Stimulated activated CD4-positive, alpha-beta T cell treated with anti-CD3 and anti-CD28 coated beads, Interleukin-4, amount 100 ng/mL, for 1 hour (primary cell): ENCODE measurements around the gene SLC5A2.
"Not testable (repeated sequence)": the region's sequence is repeated elsewhere in the genome, so short reads cannot be mapped to it uniquely, and the experiment has no call there.

ENCODE experiments used
- DNase-seq: peaks from one replicate; pipeline ENCODE4 v3.0.0-alpha.2; 2020

SLC5A2 gene

DNA sequence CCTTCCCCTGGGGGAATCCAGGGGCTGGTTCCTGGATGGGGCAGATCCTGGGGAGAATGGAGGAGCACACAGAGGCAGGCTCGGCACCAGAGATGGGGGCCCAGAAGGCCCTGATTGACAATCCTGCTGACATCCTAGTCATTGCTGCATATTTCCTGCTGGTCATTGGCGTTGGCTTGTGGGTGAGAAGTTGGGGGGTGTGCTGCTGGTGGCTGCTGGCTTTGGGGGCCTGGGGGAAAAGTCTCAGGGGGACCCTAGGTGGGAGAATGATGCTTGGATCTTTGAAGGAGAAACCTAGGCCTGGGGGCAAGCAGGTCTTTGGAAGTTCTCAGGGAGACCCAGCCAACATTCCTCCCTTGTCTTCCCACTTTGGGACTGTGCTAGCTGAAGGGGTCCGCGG is at the start of gene SLC5A2:
Gene SLC5A2 (plus strand): TSS at position 43 of the 400 bp plus-strand sequence. CDS start 14 bp downstream, at position 57.
- no peak for DNase-seq

DNA sequence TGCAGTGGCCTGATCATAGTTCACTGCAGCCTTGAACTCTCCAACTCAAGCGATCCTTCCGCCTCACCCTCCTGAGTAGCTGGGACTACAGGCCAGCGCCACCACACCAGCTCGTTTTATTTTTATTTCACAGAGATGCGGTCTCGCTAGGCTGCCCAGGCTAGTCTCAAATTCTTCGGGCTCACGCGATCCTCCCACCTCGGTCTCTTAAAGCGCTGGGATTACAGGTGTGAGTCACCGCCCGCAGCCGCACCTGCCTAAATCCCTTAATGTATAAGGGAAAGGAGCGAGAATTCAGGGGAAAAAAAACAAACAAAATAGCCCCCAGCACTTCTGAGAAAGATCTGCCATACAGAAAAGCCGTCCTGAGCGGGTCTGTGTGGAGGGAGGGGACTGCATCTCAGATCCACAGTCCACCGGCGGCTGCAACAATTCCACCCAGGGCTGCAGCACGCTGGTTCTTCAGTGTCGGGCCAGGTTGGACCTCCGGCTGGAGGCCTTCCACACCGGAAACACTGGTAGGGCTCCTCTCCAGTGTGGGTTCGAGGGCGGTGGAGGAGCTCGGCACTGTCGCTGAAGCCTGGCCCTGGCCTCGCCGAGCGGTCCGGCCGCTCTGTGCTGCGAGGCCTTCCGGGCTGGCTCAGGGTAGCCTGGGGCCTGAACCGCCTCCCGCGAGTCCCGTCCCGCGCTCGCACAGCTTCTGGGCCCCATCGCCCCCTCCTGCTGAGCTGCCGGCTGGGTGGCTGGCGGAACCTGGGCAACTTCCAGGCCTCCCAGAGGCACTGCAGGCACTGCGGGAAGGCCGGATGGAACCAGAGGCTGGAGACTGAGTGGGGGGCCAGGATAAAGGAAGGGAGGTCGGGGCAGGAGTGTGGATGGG is 47.3 kb upstream of the SLC5A2 start:
- no peak for DNase-seq

DNA sequence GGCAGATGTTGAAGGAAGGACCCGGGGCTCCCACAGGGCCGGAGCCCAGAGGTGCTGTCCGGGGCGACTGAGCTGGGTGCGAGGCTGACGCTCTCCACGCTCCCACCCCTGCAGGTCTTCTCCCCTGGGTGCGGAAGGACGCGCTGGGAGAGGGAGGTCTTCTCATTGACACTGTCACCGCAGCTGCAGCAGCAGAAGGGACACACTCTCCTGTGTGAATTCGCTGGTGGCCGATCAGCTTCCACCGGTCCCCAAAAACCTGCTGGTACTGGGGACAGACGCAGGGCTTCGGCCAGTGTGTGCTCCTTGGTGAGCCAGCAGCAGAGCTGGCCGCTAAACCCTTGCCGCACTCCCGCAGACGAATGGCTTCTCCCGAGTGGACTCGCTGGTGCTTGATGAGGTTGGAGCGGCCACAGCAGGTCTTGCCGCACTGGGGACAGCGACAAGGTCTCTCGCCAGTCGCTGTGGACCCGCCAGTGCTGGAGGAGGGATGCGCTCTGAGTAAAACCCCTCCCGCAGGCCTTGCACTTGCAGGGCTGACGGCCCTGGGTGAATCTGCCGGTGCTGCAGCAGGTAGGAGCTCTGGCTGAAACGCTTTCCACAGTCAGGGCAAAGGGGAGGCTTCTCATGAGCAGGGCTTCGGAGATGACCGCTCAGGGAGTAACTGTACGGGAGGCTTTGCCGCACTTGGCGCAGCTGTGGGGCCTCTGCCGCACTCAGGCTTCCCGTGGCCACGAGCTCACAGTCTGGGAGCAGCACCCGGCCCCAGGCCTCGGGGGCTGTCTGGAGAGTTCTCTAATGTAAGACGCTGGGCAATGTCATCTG is 46.5 kb upstream of the SLC5A2 start:
- DNase-seq: no peak

DNA sequence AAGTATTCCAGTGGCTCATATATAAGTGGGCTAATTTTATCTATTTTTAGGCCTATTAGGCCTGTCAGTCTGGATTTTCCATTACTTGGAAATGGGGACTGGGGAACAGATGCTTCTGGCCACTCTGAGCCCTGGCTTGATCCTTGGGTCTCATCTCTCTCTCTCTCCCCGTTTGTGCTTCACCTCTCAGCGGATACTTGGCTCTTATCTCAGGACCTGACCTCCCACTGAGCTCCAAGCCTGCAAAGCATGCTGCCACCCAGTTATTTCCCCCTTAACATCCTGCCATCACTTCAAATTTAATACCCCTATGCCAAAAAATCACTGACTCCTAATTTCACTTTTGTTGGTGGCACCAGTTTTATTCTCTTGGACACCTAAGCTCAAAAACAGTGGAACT is 44.5 kb upstream of the SLC5A2 start:
- DNase-seq: no peak

DNA sequence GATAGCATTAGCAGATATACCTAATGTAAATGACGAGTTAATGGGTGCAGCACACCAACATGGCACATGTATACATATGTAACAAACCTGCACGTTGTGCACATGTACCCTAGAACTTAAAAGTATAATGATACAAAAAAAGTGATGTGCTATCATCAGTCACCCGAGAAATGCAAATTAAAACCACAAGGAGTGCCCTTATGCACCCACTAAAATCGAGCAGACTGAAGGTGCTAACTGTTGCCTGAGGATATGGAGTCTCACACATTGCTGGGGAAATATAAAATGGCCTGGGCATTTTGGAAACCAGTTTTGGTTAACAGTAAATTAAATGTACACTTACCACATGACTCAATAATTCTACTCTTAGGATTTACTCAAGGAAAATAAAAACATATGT is 43.9 kb upstream of the SLC5A2 start:
- not testable (repeated sequence) for DNase-seq

DNA sequence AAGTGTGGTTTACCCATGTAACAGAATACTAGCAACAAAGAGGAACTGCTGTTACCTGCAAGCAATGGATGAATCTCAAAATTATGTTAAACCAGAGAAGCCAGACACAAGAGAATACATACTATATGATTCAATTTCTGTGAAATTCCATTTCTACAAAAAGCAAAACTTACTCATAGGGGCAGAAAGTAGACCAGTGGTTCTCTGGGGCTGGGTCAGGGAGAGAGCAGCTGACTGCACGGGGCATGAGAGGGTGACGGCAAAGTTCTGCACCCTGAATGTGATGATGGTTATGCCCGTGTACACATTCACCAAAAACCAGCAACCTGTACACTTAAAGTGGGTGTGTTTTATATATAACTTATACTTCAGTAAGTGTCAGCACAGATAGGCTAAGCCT is 43.4 kb upstream of the SLC5A2 start:
- no peak for DNase-seq

DNA sequence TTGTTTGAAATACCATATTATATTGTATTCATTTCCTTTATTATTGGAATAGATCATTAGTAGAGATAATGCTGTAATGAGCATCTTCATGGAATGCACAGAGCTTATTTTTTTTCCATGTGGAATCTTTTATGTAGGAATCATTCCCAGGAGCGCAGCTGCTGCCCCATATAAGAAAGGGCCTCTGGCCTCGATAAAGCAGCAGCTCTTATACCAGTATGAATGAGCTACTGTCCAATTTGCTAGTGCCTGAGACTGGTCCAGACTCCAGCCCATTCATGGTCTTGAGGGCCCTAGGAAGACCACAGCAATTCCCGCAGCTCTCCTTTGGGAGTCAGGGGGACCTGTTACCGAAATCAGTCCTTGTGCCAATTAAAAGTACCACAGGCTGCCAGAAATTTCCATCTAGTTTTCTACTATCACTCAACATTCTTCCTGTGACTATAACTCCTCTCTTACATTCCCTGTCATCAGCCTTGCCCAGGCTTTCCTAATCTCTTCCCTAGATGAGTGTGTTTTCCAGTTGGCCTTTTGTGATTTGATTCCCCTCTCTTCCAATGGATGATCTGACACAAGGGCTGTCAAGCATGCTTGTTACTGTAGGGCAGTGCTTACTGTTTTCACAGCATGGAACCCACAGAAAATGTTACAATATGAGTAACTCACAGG is 42.3 kb upstream of the SLC5A2 start:
- DNase-seq: no peak

DNA sequence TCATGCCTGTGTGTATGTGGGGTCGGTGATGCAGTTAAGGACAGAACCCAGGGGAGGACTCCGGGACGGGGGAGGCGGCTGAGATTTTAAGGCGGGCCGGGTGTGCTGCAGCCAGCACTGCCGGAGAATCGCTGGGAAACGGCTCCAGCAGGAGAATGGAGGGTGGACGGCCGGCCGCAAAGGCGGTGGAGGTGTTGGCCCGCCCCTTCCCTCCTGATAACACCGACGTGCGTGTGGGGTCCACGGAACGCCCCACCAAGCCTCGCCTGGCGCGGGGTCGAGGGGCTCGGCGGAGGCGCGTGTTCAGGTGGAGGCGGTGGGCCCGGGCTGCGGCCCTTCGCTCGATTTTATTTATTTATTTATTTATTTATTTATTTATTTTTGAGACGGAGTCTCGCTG is 41.0 kb upstream of the SLC5A2 start:
- no peak for DNase-seq

DNA sequence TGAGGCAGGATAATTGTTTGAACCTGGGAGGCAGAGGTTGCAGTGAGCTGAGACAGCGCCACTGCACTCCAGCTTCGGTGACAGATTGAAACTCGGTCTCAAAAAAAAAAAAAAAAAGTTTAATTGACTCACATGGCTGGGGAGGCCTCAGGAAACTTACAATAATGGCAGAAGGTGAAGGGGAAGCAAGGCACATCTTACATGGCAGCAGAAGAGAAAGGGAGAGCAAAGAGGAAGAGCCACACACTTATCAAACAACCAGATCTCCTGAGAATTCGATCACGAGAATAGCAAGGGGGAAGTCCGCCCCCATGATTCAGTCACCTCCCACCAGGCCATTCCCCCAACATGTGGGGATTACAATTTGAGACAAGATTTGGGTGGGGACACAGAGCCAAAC is 37.0 kb upstream of the SLC5A2 start:
- not testable (repeated sequence) for DNase-seq

DNA sequence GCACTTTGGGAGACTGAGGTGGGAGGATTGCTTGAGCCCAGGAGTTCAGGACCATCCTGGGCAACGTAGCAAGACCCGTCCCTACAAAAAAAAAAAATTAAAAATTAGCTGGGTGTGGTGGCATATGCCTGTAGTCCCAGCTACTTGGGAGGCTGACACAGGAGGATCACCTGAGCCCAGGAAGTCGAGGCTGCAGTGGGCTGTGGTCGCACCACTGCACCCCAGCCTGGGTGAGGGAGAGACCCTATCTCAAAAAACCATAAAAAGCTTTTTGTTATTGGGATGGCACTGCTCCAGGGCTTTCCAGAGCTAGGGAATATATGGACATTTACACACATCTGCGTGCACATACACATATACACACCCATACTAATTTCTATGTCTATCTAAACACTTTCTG is 31.7 kb upstream of the SLC5A2 start:
- DNase-seq: no peak

DNA sequence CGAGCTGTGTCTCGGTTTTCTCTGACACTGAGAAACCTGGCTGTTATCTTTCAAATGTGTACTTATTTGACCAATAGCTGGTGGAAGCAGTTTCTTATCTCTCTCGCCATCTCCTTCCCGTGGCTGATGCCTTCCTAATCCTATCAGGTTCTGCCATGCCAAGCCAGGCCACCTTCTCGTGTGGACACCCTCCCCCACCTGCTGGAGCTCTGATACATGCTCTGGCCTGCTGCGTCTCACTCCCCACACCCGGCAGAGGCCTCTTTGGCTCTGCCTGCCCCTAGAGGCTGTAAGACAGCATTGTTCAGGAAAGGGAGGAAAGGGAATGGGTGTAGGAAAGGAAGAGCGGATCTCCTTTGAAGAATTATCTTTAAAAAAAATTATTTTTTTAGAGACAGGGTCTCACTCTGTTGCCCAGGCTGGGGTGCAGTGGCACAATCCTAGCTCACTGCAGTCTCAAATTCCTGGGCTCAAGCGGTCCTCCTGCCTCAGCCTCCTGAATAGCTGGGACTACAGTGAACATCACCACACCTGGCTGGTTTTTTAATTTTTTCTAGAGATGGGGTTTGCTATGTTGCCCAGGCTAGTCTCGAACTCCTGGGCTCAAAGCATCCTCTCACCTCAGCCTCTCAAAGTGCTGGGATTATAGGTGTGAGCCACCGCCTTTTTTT is 31.1 kb upstream of the SLC5A2 start:
- no peak for DNase-seq

DNA sequence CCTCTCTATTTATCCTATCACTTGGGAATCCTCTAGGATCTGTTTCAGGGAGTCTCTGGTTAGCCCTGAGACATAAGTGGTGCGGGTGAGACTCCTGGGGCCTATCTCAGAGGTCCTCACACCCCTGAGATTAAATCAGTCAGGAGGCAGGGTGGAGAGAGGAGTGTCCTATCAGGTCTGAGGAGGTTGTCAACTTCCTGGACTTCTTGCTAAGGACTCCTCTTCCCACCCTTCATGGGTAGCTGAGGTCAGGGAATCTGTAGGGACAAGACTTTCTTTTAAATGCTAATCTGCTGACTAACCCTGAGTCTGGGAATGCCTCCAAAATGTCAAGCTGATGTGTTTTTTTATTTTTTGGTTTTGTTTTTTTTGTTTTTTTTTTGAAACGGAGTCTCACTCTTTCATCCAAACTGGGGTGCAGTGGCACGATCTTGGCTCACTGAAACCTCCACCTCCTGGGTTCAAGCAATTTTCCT is 30.3 kb upstream of the SLC5A2 start:
- no peak for DNase-seq

DNA sequence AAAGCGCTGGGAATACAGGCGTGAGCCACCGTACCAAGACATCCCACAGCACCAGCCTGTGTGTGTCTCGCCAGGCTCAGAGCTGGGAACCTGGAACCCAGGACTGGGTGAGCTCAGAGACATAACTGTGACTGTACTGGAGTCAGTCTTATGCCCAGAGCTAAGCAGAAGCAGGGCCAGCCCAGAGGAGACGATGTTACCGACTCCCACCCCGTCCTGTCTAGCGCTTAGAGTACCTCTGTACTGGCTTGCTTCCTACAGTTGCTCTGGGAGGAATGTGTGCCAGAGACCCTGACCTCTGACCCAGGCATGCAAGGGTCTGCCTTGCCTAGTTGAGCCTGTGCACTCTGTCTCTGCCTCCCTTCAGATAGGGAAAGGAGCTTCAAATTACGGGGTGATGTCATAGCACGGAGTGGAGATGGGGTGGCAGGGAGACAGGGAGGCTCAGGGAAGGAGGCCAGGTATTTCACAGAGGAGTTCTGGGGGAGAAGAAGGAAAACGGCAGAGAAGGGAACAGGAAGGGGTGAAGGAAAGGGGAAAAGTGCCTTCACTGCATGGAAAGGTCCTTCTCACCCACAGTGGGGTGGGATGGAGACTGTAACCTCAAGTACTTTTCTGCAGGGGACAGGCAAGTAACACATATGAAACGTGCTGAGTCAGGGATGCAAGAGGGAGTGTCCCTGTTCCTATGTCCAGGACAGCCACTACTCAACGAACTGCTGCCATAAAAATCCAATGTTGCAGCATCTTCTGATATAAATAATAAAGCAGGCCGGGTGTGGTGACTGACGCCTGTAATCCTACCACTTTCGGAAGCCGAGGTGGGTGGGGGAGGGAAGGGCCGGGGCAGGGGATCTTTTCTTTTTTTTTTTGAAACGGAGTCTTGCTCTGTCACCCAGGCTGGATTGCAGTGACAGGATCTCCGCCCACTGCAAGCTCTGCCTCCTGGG is 29.4 kb upstream of the SLC5A2 start:
- DNase-seq: no peak

DNA sequence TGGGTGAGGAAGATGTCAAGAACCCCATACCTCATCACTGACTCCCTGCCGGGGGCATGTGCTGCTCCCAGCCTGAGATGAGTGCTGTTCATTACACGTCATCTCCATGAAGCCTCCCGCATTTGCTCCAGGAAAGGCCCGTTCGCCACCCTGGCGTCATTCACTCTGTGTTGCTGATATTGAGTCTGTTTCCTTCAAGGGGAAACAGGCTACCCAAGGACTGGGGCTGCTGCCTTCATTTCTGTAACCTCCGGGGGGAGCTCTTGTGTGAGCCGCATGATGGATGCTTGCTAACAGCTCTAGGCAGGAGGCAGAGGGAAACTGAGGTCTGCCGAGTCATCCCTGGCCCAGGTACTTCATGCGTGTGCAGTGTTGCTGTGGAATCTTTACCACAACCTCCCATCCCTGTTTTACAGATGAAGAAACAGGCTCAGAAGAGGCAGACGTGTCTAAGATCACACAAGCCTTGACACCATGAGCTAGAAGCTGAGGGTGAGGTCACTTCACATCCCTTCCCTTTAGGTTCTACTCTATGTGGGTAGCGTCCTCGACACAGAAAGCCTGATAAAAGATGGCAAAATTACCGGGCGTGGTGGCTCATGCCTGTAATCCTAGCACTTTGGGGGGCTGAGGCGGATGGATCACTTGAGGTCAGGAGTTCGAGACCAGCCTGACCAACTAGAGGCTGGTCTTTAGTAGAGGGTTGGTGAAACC is 27.2 kb upstream of the SLC5A2 start:
- peak; percentile 35 for DNase-seq

DNA sequence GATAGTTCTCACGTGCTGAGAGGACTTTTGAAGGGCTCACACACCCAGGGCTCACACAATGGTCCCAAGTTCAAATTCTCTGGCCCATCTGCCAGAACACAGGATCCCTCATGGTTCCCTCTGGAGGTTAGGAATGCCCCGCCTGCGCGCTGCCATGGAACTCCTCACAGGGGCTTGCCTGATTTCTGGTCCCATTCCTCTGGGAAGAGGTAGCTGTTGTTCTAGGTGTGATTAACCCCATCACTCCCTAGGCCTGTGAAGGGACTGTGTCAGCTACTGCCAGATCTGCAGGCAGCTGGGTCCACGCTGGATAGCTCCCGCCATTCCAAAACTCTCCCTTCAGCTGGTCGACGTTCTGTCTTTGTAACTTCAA is 25.9 kb upstream of the SLC5A2 start:
- DNase-seq: no peak

DNA sequence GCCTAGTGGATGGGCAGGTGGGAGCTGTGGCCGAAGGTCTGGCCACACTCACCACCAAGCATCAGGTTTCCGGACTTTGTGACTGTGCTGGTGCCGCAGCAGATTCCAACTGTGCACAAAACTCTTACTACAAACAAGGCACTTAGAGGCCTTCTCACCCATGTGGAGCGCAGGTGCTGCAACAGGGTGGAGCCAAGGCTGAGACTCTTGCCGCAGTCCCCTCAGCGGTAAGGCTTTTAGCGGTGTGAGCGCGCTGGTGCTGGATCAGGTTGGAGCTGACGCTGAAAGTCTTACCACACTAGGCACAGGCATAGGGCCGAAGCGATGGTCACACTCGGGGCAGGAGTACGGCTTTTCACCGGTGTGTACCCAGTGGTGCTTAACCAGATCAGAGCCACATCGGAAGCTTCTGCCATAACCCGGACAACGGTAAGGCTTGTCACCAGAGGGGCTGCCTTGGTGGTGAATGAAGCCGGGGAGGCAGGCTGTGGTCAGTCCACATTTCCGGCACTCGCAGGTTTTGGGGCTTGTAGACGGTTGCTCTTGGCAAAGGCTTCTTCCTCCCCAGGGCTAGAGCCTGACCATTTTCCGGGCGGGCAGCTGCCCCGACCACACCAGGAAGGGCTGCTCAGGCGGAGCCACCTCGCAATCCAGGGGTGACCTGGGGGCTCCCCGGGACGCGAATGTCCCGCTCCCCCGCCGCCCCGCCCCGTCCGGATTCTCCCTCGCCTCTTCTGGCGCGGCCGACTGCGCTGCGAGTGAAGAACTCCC is 24.7 kb upstream of the SLC5A2 start:
- peak; percentile 48 for DNase-seq

DNA sequence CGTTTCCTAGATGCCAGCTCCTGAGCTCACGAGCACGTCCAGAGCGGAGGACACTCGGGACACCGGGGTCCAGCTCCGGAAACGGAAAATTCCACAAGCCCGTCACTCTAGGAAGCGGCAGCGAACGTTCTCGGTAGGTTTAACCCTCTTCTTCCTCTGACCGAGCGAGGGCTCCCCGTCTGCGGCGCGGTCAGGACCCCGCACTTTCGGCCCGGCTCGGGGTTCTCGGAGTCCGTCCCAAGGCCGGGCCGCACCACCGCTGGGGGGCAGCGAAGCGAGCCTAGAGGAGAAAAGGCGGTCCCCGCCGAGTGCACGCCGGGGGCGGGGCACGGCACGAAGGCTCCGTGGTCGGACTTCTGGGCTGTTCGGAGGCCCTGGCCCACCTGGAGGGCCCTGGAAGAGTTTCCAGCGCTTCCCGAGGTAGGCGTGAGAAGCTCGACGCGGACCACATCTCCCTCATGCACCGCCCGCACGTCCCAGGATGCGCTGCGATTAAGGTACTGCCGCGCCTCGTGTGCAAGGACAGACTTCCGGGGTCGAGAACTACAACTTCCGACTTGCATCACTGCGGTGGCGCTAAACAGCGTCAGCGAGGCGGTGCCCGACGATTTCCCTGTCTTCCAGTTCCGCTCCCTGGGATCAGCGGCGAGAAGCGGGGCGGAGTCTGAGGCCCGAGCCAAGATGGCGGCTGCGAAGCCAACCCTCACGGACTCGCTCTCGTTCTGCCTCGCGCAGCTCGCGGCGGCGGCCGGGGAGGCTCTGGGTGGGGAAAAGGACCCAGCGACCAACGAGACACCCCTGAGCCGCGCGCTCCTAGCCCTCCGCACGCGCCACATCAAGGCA is 23.9 kb upstream of the SLC5A2 start, which contains the start of gene ARMC5:
Gene ARMC5 (plus strand): TSS at position 658 of the 843 bp plus-strand sequence. CDS start 24 bp downstream, at position 682.
- DNase-seq: peak; percentile 95

DNA sequence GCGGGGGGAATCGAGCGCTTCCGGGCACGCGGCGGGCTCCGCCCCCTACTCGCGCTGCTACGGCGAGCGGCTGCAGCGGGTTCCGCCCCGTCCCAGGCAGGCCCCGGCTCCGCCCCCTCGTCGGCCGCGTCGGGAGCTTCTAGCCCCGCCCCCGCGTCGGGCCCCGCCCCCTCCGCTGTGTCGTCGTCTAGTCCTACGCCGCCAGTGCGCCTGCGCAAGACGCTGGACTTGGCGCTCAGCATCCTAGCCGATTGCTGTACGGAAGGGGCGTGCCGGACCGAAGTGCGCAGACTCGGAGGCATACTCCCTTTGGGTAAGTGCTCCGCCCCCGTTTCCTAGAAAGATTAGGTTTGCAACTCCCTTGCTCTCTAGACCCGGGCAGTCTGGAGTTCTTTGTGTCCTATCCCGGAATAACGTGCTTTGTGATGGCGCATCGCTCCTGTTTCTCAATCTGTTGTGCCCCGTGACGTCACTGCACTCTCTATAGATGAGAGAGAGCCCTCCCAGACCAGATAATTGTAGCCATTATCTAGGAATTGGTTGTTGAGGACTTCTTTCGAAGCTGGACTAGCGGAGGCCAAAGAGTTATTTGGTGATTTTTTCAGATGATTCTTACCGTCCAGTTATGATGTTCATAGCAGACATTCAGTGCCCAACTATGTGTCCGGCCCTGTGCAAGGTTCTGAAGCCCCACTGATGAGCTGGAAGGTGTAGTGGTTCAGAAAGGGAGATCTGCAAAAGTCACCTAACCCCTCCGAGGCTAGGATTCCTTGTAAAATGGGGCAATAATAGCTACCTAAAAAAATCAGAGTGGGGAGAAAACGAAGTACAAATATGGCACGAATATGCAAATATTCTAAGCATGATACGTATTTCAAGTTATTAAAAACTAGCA is 23.0 kb upstream of the SLC5A2 start:
- DNase-seq: peak; percentile 100
